ENCODE data around the gene BSX. TPM values are rescaled to one million over a fixed set of nuclear protein-coding genes. Genes with fewer than 3 reads are reported as not detected.

The BSX gene
- total and polyA plus RNA-seq, 12 donors, result not detected

DNA sequence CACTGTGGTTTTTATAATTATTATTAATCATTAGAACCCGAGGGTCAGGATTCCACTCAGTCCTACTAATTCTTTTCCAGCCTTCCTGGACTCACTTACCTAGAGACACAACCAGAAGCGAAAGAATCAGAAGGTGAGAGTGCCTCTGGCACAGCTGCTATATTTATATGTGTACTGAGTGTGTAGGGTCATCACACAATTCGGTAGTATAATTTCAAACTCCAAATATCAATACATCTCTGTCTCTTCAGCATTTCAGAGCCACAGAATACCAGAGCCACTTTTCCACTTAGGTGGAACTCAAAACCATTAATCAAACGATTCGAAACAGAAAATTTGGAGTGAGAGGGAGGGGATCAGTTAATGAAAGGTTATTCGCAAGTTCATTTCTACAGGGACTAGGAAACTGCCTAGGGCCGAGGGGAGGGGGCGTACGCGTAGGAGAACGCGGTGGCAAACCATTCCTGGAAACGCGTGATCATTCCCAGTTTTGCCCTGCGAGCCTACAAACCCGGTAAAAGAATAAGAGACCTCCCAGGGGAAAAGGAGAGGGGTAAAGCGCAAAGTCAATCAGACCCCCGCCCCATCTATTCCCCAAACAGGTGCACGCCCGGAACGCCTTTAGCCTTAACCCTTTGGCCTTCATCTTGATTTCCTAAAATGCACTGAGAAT lies 5.4 kb downstream of the BSX start:
- ATAC-seq, result no peak
- peaks cover 2 to 29% (median 12%) of the 10 kb centered on the region in 9 donors for H3K4me1 ChIP-seq
- TF ChIP-seq CTCF (IDR thresholded peaks at IDR 0.05), result no peak
- no peaks in the 10 kb centered on the region for H3K36me3 ChIP-seq
- H3K27ac ChIP-seq, result no peak overlapping the region
- no peaks in the 10 kb centered on the region for H3K9me3 ChIP-seq
- no peak for DNase-seq
- H3K4me3 ChIP-seq, result no peak overlapping the region
- peaks cover 44 to 100% (median 98%) of the 10 kb centered on the region in 7 donors for H3K27me3 ChIP-seq
- intact Hi-C loops (cut with DNase I), result no loop called here
- WGBS, 2 donors, result 8 to 9% methylated on average over 21 of the region's 21 CpGs

- no peak for TF ChIP-seq CTCF (IDR thresholded peaks at IDR 0.05)
- Histone ChIP-seq H3K4me3 (no peak overlapping the region), H3K36me3 (no peaks in the 10 kb centered on the region), H3K9me3 (peaks cover 0 to 5% (median 0%) of the 10 kb centered on the region in 11 donors), H3K27ac (no peak overlapping the region), H3K27me3 (peaks cover 0 to 40% (median 33%) of the 10 kb centered on the region in 7 donors), H3K4me1 (no peaks in the 10 kb centered on the region)
- intact Hi-C loops (cut with DNase I), result no loop called here
- WGBS, 2 donors, result 65% methylated on average over 4 of the region's 4 CpGs
- ATAC-seq (no peak), DNase-seq (no peak)
Observed at GRCh38 chr11:122963961-122964360, 17.7 kb downstream of the BSX start.

DNA sequence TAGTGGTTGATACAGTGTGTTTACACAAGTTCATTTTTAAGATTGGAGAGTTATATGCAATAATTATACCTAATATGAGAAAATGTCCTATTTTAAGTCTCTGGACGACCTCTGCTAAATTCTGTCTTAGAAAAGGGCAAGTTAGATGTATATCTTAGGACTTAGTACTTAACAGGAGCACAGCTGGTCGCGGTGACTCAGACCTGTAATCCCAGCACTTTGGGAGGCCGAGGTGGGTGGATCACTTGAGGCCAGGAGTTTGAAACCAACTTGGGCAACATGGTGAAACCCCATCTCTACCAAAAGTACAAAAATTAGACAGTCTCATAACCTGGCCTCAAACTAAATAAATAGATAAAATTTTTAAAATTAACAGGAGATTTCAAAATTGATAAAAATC lies 27.2 kb downstream of the BSX start:
- H3K27me3 ChIP-seq, result no peaks in the 10 kb centered on the region
- H3K4me1 ChIP-seq, result no peaks in the 10 kb centered on the region
- ATAC-seq, result no peak
- no peak for DNase-seq
- H3K9me3 ChIP-seq, result no peaks in the 10 kb centered on the region
- TF ChIP-seq CTCF (IDR thresholded peaks at IDR 0.05), result no peak
- intact Hi-C loops (cut with DNase I), result no loop called here
- no peak overlapping the region for H3K27ac ChIP-seq
- H3K36me3 ChIP-seq, result no peaks in the 10 kb centered on the region
- no peak overlapping the region for H3K4me3 ChIP-seq
- 86 to 91% methylated on average over 4 of the region's 4 CpGs for WGBS, 2 donors

DNA sequence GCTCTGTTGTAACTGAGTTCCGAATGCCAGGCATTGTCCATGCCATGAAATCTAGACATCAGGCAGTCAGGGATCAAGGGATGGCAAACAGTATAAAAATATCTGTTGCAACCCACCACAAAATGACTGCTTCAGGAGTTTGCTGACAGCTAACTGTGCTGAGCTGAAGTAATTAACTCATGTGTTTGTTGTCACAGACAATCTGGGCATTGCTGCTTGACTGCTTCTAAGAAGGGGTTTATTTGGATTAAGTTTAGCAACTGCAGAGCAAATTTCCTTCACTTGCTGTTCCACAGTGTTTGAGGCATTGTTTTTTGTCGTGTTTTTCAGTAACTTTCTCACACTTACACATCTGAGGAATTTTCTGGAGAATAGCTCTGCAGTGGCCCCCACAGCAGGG lies 30.4 kb downstream of the BSX start:
- Histone ChIP-seq H3K4me3 (no peak overlapping the region), H3K4me1 (no peaks in the 10 kb centered on the region), H3K9me3 (no peaks in the 10 kb centered on the region), H3K36me3 (peaks cover 0 to 10% (median 0%) of the 10 kb centered on the region in 9 donors), H3K27me3 (no peaks in the 10 kb centered on the region), H3K27ac (no peak overlapping the region)
- ATAC-seq (no peak), DNase-seq (no peak)
- no peak for TF ChIP-seq CTCF (IDR thresholded peaks at IDR 0.05)
- WGBS, 2 donors, result 58 to 71% methylated on average over 2 of the region's 2 CpGs
- intact Hi-C loops (cut with DNase I), result no loop called here
